ENCODE data around the gene SLC35B1. TPM values are rescaled to one million over a fixed set of nuclear protein-coding genes. Genes with fewer than 3 reads are reported as not detected.

The SLC35B1 gene
- total and polyA plus RNA-seq, 2 donors (not counting 1 experiment from before 2014, with no cell fraction given), result 32.3 to 47.2 TPM

DNA sequence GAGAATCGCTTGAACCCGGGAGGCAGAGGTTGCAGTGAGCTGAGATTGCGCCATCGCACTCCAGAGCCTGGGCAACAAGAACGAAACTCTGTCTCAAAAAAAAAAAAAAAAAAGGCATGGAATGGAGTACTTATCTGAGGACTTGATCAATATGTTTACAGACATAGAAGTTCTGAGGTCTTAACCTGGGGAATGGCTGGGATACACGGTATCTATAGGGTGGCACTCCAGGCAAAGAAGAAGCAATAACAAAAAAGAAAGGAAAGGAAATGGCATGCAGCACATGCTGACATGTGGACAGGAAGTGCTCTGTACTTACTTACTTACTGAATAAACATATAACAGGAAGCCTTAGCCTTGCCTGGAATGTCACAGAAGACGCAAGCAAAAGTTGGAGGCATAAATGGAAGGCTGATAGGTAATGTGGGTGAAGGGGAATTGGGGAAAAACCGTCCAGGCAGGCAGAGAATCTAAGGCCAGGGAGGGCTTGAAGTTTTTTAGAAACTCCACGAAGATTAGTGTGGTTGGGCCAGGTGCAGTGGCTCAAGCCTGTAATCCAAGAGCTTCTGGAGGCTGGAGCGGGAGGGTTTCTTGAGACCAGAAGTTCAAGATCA, 19.8 kb downstream of the SLC35B1 start:
- intact Hi-C loops (cut with micrococcal nuclease), result no loop called here
- Histone ChIP-seq H3K36me3 (replicated peaks in 1 of 2; ENCODE audit: control extremely low read depth in 1 of 2, control insufficient read depth in 1 of 2, extremely low read depth in 1 of 2, insufficient read depth in 2 of 2, low read length in 1 of 2) (no peaks in the 10 kb centered on the region), H3K4me3 (ENCODE audit: control extremely low read depth in 1 of 5, extremely low read depth in 1 of 5, insufficient read depth in 1 of 5, low read depth in 2 of 5, low read length in 4 of 5) (peak overlapping the region in 1 of 5 experiments; percentile 45), H3K9me3 (ENCODE audit: control extremely low read depth in 1 of 3, control insufficient read depth in 2 of 3, insufficient read depth in 1 of 3, low read length in 2 of 3) (no peaks in the 10 kb centered on the region), H2AFZ (ENCODE audit: insufficient read depth, low read depth, low read length, poor library complexity, severe bottlenecking) (peak overlapping the region; percentile 68), H4K20me1 (ENCODE audit: control insufficient read depth, insufficient read depth, low read length, poor library complexity, severe bottlenecking) (no peaks in the 10 kb centered on the region), H3K9ac (ENCODE audit: low read length) (peak overlapping the region; percentile 34), H3K4me2 (replicated peaks; ENCODE audit: low read depth, low read length, poor library complexity, severe bottlenecking) (peak overlapping the region; percentile 51), H3K79me2 (ENCODE audit: control insufficient read depth, insufficient read depth, low read length) (no peaks in the 10 kb centered on the region), H3K4me1 (ENCODE audit: control insufficient read depth in 2 of 2, insufficient read depth in 2 of 2, low read length in 2 of 2) (peaks cover 12 to 19% of the 10 kb centered on the region in 2 donors), H3K27me3 (replicated peaks in 1 of 4; ENCODE audit: control extremely low read depth in 1 of 4, control insufficient read depth in 3 of 4, insufficient read depth in 4 of 4, low read length in 3 of 4) (no peaks in the 10 kb centered on the region), H3K27ac (ENCODE audit: low read length in 2 of 2) (peak overlapping the region; percentile 55 to 57)
- DNase-seq, result peak; percentile 40
- H3K27me3 Mint-ChIP-seq, result peaks cover 3% of the 10 kb centered on the region
- POLR2A ChIA-PET, result no interaction called here
- peak; percentile 33 for ATAC-seq (ENCODE audit: low read depth)
- TF ChIP-seq, protein P1, sequence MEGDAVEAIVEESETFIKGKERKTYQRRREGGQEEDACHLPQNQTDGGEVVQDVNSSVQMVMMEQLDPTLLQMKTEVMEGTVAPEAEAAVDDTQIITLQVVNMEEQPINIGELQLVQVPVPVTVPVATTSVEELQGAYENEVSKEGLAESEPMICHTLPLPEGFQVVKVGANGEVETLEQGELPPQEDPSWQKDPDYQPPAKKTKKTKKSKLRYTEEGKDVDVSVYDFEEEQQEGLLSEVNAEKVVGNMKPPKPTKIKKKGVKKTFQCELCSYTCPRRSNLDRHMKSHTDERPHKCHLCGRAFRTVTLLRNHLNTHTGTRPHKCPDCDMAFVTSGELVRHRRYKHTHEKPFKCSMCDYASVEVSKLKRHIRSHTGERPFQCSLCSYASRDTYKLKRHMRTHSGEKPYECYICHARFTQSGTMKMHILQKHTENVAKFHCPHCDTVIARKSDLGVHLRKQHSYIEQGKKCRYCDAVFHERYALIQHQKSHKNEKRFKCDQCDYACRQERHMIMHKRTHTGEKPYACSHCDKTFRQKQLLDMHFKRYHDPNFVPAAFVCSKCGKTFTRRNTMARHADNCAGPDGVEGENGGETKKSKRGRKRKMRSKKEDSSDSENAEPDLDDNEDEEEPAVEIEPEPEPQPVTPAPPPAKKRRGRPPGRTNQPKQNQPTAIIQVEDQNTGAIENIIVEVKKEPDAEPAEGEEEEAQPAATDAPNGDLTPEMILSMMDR (IDR thresholded peaks at IDR 0.05), result no peak
- TF ChIP-seq EZH2 (IDR thresholded peaks at IDR 0.05; ENCODE audit: borderline replicate concordance, insufficient read depth, low read depth, low read length, poor library complexity, severe bottlenecking), result no peak
- H3K4me1 Mint-ChIP-seq, result peaks cover 17% of the 10 kb centered on the region
- peak overlapping the region; percentile 78 for H3K27ac Mint-ChIP-seq
- no peaks in the 10 kb centered on the region for H3K9me3 Mint-ChIP-seq (ENCODE audit: insufficient read depth)
- WGBS (ENCODE audit: insufficient coverage), result 53% methylated on average over 9 of the region's 10 CpGs
- H3K4me3 Mint-ChIP-seq, result peak overlapping the region; percentile 32
- CTCF ChIA-PET, result interaction anchor here (1.4 to 24.9 kb wide), 4 partner anchors 8 to 132 kb away, joined by 4 to 485 read pairs (median 6); partner anchors contain the start of gene NXPH3

Measured in B cell (primary cell).